Memory B cell (primary cell): Measurements from ENCODE around the gene PHLDA2.

Experiments used
- ATAC-seq: fragments of 150-1000 bp; cut with Tn5 transposase; 2 replicates; pipeline ENCODE4 v1.10.0; 2021; ENCODE audit warnings: low read depth, mild to moderate bottlenecking, moderate library complexity
- DNase-seq, 2 donors: peaks; one replicate each; pipeline ENCODE4 v3.0.0; 2022; ENCODE audit warnings: low spot score in 2 of 2
- H3K27ac Mint-ChIP-seq: one replicate; pipeline ENCODE4 v1.8.0; 2022; ENCODE audit warnings: mild to moderate bottlenecking, moderate library complexity, mixed read lengths
- H3K27me3 Mint-ChIP-seq: one replicate; pipeline ENCODE4 v1.8.0; 2022; ENCODE audit warnings: mixed read lengths
- H3K36me3 Mint-ChIP-seq: one replicate; pipeline ENCODE4 v1.8.0; 2022; ENCODE audit warnings: mild to moderate bottlenecking, mixed read lengths
- H3K4me1 Mint-ChIP-seq: one replicate; pipeline ENCODE4 v1.8.0; 2022; ENCODE audit warnings: mixed read lengths
- H3K4me3 Mint-ChIP-seq: one replicate; pipeline ENCODE4 v1.8.0; 2022; ENCODE audit warnings: mild to moderate bottlenecking, moderate library complexity, mixed read lengths
- H3K9me3 Mint-ChIP-seq: one replicate; pipeline ENCODE4 v1.8.0; 2022; ENCODE audit warnings: mixed read lengths

The PHLDA2 gene

GRCh38 chr11:2917842-2918490 lies 11.3 kb downstream of the PHLDA2 start:
- ATAC-seq, result no peak
- Mint-ChIP-seq H3K27me3 (peaks cover 3% of the 10 kb centered on the region), H3K4me3 (no peak overlapping the region)

GRCh38 chr11:2916892-2917645 lies 12.2 kb downstream of the PHLDA2 start:
- ATAC-seq, result no peak
- peaks cover 3% of the 10 kb centered on the region for H3K27me3 Mint-ChIP-seq
- no peak overlapping the region for H3K27ac Mint-ChIP-seq
- H3K4me1 Mint-ChIP-seq, result peaks cover 18% of the 10 kb centered on the region
- no peak for DNase-seq
- H3K9me3 Mint-ChIP-seq, result no peaks in the 10 kb centered on the region
- no peaks in the 10 kb centered on the region for H3K36me3 Mint-ChIP-seq
- H3K4me3 Mint-ChIP-seq, result no peak overlapping the region

More at GRCh38 chr11:2917842-2918490, 11.3 kb downstream of the PHLDA2 start:
- Mint-ChIP-seq H3K4me1 (peaks cover 18% of the 10 kb centered on the region), H3K9me3 (no peaks in the 10 kb centered on the region), H3K27ac (no peak overlapping the region), H3K36me3 (no peaks in the 10 kb centered on the region)
- DNase-seq, result no peak

GRCh38 chr11:2916114-2916891 lies 12.9 kb downstream of the PHLDA2 start:
- Mint-ChIP-seq H3K4me1 (peaks cover 18% of the 10 kb centered on the region), H3K9me3 (no peaks in the 10 kb centered on the region), H3K36me3 (no peaks in the 10 kb centered on the region), H3K27me3 (peaks cover 3% of the 10 kb centered on the region), H3K27ac (no peak overlapping the region), H3K4me3 (no peak overlapping the region)
- DNase-seq (no peak), ATAC-seq (no peak)

GRCh38 chr11:2915473-2915872 lies 13.7 kb downstream of the PHLDA2 start:
- Mint-ChIP-seq H3K4me3 (no peak overlapping the region), H3K36me3 (no peaks in the 10 kb centered on the region), H3K4me1 (peaks cover 18% of the 10 kb centered on the region), H3K27me3 (peaks cover 10% of the 10 kb centered on the region), H3K27ac (no peak overlapping the region), H3K9me3 (no peaks in the 10 kb centered on the region)
- no peak for DNase-seq
- no peak for ATAC-seq

GRCh38 chr11:2914455-2915195 lies 14.6 kb downstream of the PHLDA2 start:
- H3K27ac Mint-ChIP-seq, result no peak overlapping the region
- DNase-seq (no peak), ATAC-seq (no peak)
- no peak overlapping the region for H3K4me3 Mint-ChIP-seq
- H3K9me3 Mint-ChIP-seq, result no peaks in the 10 kb centered on the region
- no peaks in the 10 kb centered on the region for H3K36me3 Mint-ChIP-seq
- peaks cover 18% of the 10 kb centered on the region for H3K4me1 Mint-ChIP-seq
- H3K27me3 Mint-ChIP-seq, result peaks cover 14% of the 10 kb centered on the region

GRCh38 chr11:2913776-2914175 lies 15.4 kb downstream of the PHLDA2 start:
- Mint-ChIP-seq H3K36me3 (no peaks in the 10 kb centered on the region), H3K27ac (no peak overlapping the region), H3K4me3 (peak overlapping the region; percentile 46), H3K4me1 (peaks cover 18% of the 10 kb centered on the region), H3K9me3 (no peaks in the 10 kb centered on the region), H3K27me3 (peaks cover 12% of the 10 kb centered on the region)
- DNase-seq (no peak), ATAC-seq (peak; percentile 63)

- ATAC-seq (no peak), DNase-seq (no peak)
- Mint-ChIP-seq H3K4me3 (no peak overlapping the region), H3K27ac (no peak overlapping the region), H3K9me3 (no peaks in the 10 kb centered on the region), H3K27me3 (peaks cover 12% of the 10 kb centered on the region), H3K36me3 (no peaks in the 10 kb centered on the region), H3K4me1 (peaks cover 18% of the 10 kb centered on the region)
These were observed 16.2 kb downstream of the PHLDA2 start for GRCh38 chr11:2913019-2913431.

GRCh38 chr11:2912498-2912897 lies 16.7 kb downstream of the PHLDA2 start:
- Mint-ChIP-seq H3K9me3 (no peaks in the 10 kb centered on the region), H3K27ac (no peak overlapping the region), H3K27me3 (peaks cover 12% of the 10 kb centered on the region), H3K36me3 (peaks cover under 1% of the 10 kb centered on the region), H3K4me1 (peaks cover 18% of the 10 kb centered on the region), H3K4me3 (no peak overlapping the region)
- ATAC-seq (no peak), DNase-seq (no peak)

GRCh38 chr11:2911785-2912391 lies 17.3 kb downstream of the PHLDA2 start:
- no peak overlapping the region for H3K4me3 Mint-ChIP-seq
- H3K36me3 Mint-ChIP-seq, result peaks cover 3% of the 10 kb centered on the region
- no peak for DNase-seq
- peaks cover 18% of the 10 kb centered on the region for H3K4me1 Mint-ChIP-seq
- ATAC-seq, result no peak
- H3K27me3 Mint-ChIP-seq, result peaks cover 15% of the 10 kb centered on the region
- H3K27ac Mint-ChIP-seq, result no peak overlapping the region
- peaks cover 2% of the 10 kb centered on the region for H3K9me3 Mint-ChIP-seq

GRCh38 chr11:2911088-2911784 lies 18.0 kb downstream of the PHLDA2 start:
- Mint-ChIP-seq H3K4me3 (no peak overlapping the region), H3K4me1 (peaks cover 16% of the 10 kb centered on the region), H3K36me3 (peaks cover 6% of the 10 kb centered on the region), H3K27ac (no peak overlapping the region), H3K9me3 (peaks cover 4% of the 10 kb centered on the region), H3K27me3 (peaks cover 16% of the 10 kb centered on the region)
- DNase-seq, result no peak
- no peak for ATAC-seq

- Mint-ChIP-seq H3K4me3 (no peak overlapping the region), H3K9me3 (peaks cover 8% of the 10 kb centered on the region), H3K4me1 (peaks cover 16% of the 10 kb centered on the region), H3K36me3 (peaks cover 11% of the 10 kb centered on the region), H3K27me3 (peaks cover 22% of the 10 kb centered on the region), H3K27ac (peak overlapping the region; percentile 79)
- no peak for ATAC-seq
- no peak for DNase-seq
These were observed 18.7 kb downstream of the PHLDA2 start for GRCh38 chr11:2910401-2910955.

- no peak overlapping the region for H3K4me3 Mint-ChIP-seq
- H3K27ac Mint-ChIP-seq, result no peak overlapping the region
- peaks cover 17% of the 10 kb centered on the region for H3K36me3 Mint-ChIP-seq
- DNase-seq (no peak), ATAC-seq (no peak)
- H3K4me1 Mint-ChIP-seq, result peaks cover 16% of the 10 kb centered on the region
- peaks cover 29% of the 10 kb centered on the region for H3K27me3 Mint-ChIP-seq
- H3K9me3 Mint-ChIP-seq, result peaks cover 12% of the 10 kb centered on the region
These were observed 19.9 kb downstream of the PHLDA2 start for GRCh38 chr11:2909133-2909902.
